ENCODE measurements around the gene PRRG2. TPM values are rescaled to one million over a fixed set of nuclear protein-coding genes. Genes with fewer than 3 reads are reported as not detected.
A peak's percentile ranks its signal among the peaks of the same experiment; 100 is the strongest.

Gene PRRG2
- total RNA-seq, 1 experiment from 2014 or later: 3.3 TPM

DNA sequence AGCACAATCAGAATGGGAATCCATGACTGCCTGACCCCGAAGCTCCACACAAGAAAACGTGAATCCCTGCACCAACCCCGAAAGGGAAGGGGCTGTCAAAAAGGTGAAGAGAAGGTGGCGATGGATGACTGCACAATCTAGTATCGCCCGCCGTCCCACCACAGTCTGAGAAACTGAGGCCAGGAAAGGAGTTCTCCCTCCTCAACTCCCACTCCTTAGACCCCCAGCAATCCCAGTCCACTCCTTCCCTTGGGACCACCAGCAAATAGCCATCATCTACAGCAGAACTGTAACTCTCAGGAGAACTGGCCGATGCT lies 1.2 kb upstream of the PRRG2 start:
- Histone ChIP-seq H4K5ac (ENCODE audit: insufficient read length, low read depth, low read length) (no peak overlapping the region), H4K91ac (ENCODE audit: insufficient read length, low read depth, low read length) (no peak overlapping the region), H3K27ac (ENCODE audit: insufficient read length, low read depth, low read length) (no peak overlapping the region), H3K4me1 (ENCODE audit: insufficient read depth, low read length) (no peaks in the 10 kb centered on the region), H2BK5ac (ENCODE audit: insufficient read length, low read length) (no peak overlapping the region), H2BK20ac (ENCODE audit: low read depth, low read length, poor library complexity, severe bottlenecking) (no peak overlapping the region), H2BK12ac (ENCODE audit: insufficient read length, low read depth, low read length) (no peak overlapping the region), H2BK15ac (ENCODE audit: low read depth, low read length) (no peak overlapping the region), H3K18ac (ENCODE audit: insufficient read length, low read depth, low read length) (peak overlapping the region; percentile 58), H3K79me2 (ENCODE audit: insufficient read depth, low read length) (peaks cover 7% of the 10 kb centered on the region; the same call in 1 of the 2 replicates), H3T11ph (ENCODE audit: low read length) (no peak overlapping the region), H3K79me1 (ENCODE audit: insufficient read depth, low read depth, low read length, poor library complexity, severe bottlenecking) (no peaks in the 10 kb centered on the region), H3K56ac (ENCODE audit: insufficient read length, low read depth, low read length) (no peak overlapping the region), H4K8ac (replicated peaks; ENCODE audit: insufficient read length, low read depth, low read length) (no peak overlapping the region), H3K23me2 (ENCODE audit: insufficient read length, low read depth, low read length, poor library complexity, severe bottlenecking) (peaks cover 10% of the 10 kb centered on the region), H3K23ac (ENCODE audit: insufficient read length, low read depth, low read length) (peak overlapping the region; percentile 77), H3K27me3 (ENCODE audit: insufficient read depth, low read length) (no peaks in the 10 kb centered on the region), H4K20me1 (ENCODE audit: control insufficient read depth, insufficient read depth, insufficient read length) (no peaks in the 10 kb centered on the region), H2BK120ac (ENCODE audit: low read depth, low read length, poor library complexity, severe bottlenecking) (no peak overlapping the region), H3K4me2 (ENCODE audit: insufficient read depth, insufficient read length, low read length) (peak overlapping the region; percentile 99), H2AK5ac (ENCODE audit: insufficient read length, low read length) (no peak overlapping the region), H2AFZ (ENCODE audit: low read length) (no peak overlapping the region), H3K14ac (ENCODE audit: insufficient read depth, low read length) (peak overlapping the region; percentile 62), H3K4ac (ENCODE audit: low read depth, low read length) (no peak overlapping the region), H3K9me3 (ENCODE audit: control insufficient read depth, low read depth, low read length) (no peaks in the 10 kb centered on the region), H3K9ac (ENCODE audit: extremely low read depth, insufficient read length, low read length) (peak overlapping the region; percentile 97)
- peaks cover 1 to 5% (median 4%) of the 10 kb centered on the region in 3 experiments; a peak in 4 of 7 replicates for H3K36me3 Mint-ChIP-seq (ENCODE audit: insufficient read depth in 1 of 3, low read depth in 3 of 3)
- H3K9me3 Mint-ChIP-seq: no peaks in the 10 kb centered on the region; a peak in 1 of 5 replicates
- H3K27ac Mint-ChIP-seq: peak overlapping the region; percentile 95 to 96 (median 96)
- H3K4me3 Mint-ChIP-seq: peak overlapping the region; percentile 92 to 95
- H3K27me3 Mint-ChIP-seq (ENCODE audit: low read depth): no peaks in the 10 kb centered on the region
- no peak for DNase-seq
- no CpG with 5 or more reads among the region's 8 CpGs for WGBS (ENCODE audit: extremely low coverage, insufficient read length, low lambda C conversion rate)
- peaks cover 16 to 28% of the 10 kb centered on the region in 2 experiments for H3K4me1 Mint-ChIP-seq
- TF ChIP-seq, protein P1, sequence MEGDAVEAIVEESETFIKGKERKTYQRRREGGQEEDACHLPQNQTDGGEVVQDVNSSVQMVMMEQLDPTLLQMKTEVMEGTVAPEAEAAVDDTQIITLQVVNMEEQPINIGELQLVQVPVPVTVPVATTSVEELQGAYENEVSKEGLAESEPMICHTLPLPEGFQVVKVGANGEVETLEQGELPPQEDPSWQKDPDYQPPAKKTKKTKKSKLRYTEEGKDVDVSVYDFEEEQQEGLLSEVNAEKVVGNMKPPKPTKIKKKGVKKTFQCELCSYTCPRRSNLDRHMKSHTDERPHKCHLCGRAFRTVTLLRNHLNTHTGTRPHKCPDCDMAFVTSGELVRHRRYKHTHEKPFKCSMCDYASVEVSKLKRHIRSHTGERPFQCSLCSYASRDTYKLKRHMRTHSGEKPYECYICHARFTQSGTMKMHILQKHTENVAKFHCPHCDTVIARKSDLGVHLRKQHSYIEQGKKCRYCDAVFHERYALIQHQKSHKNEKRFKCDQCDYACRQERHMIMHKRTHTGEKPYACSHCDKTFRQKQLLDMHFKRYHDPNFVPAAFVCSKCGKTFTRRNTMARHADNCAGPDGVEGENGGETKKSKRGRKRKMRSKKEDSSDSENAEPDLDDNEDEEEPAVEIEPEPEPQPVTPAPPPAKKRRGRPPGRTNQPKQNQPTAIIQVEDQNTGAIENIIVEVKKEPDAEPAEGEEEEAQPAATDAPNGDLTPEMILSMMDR (conservative IDR thresholded peaks at IDR 0.05): no peak

All from H9 (cell line).